ENCODE measurements around the gene SELENOT. TPM values are rescaled to one million over a fixed set of nuclear protein-coding genes. Genes with fewer than 3 reads are reported as not detected.

SELENOT gene
- total and polyA plus RNA-seq, 5 experiments from 2014 or later = 61.4 to 267 (median 142) TPM

DNA sequence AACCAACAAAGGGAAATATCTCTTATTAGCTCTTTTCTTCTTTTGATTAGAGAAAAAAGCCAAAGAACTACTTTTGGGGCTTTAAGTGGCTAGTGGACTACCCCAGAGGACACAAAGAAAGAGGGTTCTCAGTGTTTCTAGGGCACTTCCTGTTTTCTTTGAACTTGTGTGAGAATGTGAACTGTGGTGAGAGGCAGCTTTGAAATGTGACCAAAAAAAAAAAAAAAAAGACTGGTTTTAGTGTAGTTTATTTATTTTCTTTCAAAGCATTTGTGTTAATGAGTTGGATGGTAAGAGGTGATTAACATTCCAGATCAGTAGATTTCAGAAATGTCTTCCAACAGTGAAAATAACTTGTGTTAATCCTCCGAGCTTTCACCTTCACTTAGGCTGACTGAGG, 32.4 kb downstream of the SELENOT start:
- Mint-ChIP-seq H3K4me1 (peaks cover 18 to 28% (median 26%) of the 10 kb centered on the region in 4 donors), H3K4me3 (peak overlapping the region in 7 of 10 donors; percentile 8 to 64 (median 22)), H3K9me3 (no peaks in the 10 kb centered on the region), H3K27ac (peak overlapping the region; percentile 1 to 87 (median 58)), H3K36me3 (peaks cover 0 to 12% (median 0%) of the 10 kb centered on the region in 3 donors), H3K27me3 (no peaks in the 10 kb centered on the region)
- POLR2A ChIA-PET = interaction anchor here (0.6 to 1.5 kb wide), 5 partner anchors 32 to 822 kb away, joined by 3 to 6 read pairs (median 4); partner anchors contain the start of genes EIF2A, ERICH6, SELENOT and SERP1
- ATAC-seq = peak; percentile 77 to 84
- DNase-seq = peak in 4 of 10 donors; percentile 11 to 38 (median 24)

DNA sequence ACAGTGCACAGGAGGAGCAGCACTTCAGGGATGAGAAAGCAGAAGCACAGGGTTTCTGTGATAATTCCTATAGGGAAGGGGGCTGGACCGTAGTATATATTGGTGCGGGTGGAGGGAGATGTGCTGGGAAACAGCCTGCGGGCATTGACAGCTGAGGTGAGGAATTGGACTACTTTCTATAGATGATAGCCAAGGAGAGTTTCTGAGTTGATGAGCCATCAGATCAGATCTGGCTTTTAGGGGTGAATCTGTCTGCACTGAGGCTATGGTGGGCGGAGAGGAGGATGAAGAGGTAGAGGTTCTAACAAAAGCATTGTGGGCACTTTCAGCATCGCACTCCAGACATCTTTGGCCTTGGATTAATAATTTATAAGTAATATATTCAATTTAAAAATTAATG, 33.1 kb downstream of the SELENOT start:
- POLR2A ChIA-PET = no interaction called here
- peak in 1 of 2 donors; percentile 18 for ATAC-seq
- Mint-ChIP-seq H3K4me1 (peaks cover 18 to 28% (median 26%) of the 10 kb centered on the region in 4 donors), H3K27ac (peak overlapping the region in 7 of 10 donors; percentile 23 to 87 (median 70)), H3K36me3 (peaks cover 0 to 8% (median 0%) of the 10 kb centered on the region in 3 donors), H3K9me3 (no peaks in the 10 kb centered on the region), H3K4me3 (peak overlapping the region in 7 of 10 donors; percentile 2 to 64 (median 23)), H3K27me3 (no peaks in the 10 kb centered on the region)
- no peak for DNase-seq

DNA sequence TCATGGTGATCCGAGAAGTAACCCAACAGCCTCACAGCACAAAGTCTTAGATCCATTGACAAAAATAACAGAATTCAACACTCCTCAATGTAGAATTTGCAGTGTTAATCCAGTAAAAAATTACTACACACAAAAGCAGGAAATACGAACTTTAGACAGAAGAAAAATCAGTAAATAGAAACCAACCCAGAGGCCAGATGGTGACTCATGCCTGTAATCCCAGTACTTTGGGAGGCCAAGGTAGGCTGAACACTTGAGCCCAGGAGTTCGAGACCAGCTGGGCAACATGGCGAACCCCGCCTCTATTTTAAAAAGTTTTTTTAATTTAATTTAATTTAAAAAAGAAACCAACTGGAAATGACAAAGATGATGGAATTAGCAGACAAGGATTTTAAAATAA, 36.1 kb downstream of the SELENOT start:
- ATAC-seq (no peak), DNase-seq (no peak)
- Mint-ChIP-seq H3K27ac (no peak overlapping the region), H3K9me3 (no peaks in the 10 kb centered on the region), H3K4me3 (no peak overlapping the region), H3K4me1 (peaks cover 15 to 26% (median 25%) of the 10 kb centered on the region in 4 donors), H3K27me3 (peaks cover 0 to 4% (median 0%) of the 10 kb centered on the region in 5 donors), H3K36me3 (peaks cover 0 to 1% (median 0%) of the 10 kb centered on the region in 3 donors)
- POLR2A ChIA-PET = no interaction called here

DNA sequence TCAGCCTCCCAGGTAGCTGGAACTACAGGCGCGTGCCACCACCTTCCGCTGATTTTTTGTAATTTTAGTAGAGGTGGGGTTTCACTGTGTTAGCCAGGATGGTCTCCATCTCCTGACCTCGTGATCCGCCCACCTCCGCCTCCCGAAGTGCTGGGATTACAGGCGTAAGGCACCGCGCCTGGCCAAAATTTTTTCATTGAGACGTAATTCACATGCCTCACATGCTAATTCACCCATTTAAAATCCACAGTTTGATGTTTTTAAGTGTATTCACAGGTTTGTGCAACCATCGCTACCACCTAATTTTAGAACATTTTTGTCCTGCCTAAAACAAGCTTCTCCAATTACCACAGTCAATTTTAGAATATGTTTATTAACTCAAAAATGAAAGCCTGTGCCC, 37.1 kb downstream of the SELENOT start:
- DNase-seq (no peak), ATAC-seq (no peak)
- H3K4me3 Mint-ChIP-seq = no peak overlapping the region

DNA sequence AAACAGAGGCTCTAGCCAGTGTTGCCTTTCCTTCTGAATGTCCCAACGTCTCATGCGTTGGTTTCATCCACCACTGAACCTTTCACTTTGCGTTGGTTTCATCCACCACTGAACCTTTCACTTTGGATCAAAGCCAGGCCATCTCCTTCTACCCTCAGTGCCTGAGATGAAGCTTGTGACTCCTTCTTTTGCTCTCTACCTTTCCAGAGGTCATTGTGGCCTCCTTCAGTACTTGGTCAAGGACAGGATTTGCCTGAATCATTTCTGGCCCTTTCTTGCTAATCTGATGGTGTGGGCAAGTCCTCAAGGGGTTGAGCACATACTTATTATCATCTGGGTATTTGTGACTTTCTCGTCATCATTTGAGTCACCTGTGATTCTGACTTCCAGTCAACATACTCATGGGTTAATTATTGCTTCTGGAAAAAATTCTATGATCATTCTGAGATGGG, 50.0 kb downstream of the SELENOT start:
- H3K4me1 Mint-ChIP-seq = no peaks in the 10 kb centered on the region
- peaks cover 0 to 3% (median 0%) of the 10 kb centered on the region in 9 donors for H3K9me3 Mint-ChIP-seq
- ATAC-seq (no peak), DNase-seq (no peak)
- no peaks in the 10 kb centered on the region for H3K36me3 Mint-ChIP-seq
- no peak overlapping the region for H3K27ac Mint-ChIP-seq
- H3K27me3 Mint-ChIP-seq = peaks cover 0 to 6% (median 1%) of the 10 kb centered on the region in 5 donors
- POLR2A ChIA-PET = interaction anchor here (0.5 kb wide), 1 partner anchor 50 kb away, joined by 3 read pairs; no protein-coding TSS in a partner anchor
- no peak overlapping the region for H3K4me3 Mint-ChIP-seq

More for the DNA sequence above, 37.1 kb downstream of the SELENOT start:
- POLR2A ChIA-PET = no interaction called here
- H3K27ac Mint-ChIP-seq = no peak overlapping the region
- H3K4me1 Mint-ChIP-seq = peaks cover 11 to 17% (median 16%) of the 10 kb centered on the region in 4 donors
- H3K27me3 Mint-ChIP-seq = peaks cover 0 to 4% (median 0%) of the 10 kb centered on the region in 5 donors
- no peaks in the 10 kb centered on the region for H3K9me3 Mint-ChIP-seq
- peaks cover 0 to 1% (median 0%) of the 10 kb centered on the region in 3 donors for H3K36me3 Mint-ChIP-seq

DNA sequence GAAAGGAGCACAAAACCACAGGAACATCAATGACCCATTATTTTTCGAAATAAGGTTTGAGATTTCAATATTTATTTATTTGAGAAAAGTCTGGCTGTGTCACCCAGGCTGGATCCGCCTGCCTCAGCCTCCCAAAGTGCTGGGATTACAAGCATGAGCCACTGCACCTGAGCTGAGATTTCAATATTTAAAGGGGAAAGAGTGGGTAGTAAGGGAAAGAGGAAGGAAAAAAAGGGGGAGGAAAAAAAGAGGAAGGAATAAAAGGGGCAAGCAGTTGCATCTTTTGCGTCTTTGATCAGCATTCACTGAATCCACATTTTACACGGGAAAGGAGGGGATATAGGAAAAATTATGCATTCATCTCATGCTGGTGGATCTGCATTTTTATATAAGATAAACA, 53.2 kb downstream of the SELENOT start:
- Mint-ChIP-seq H3K9me3 (peaks cover 0 to 3% (median 0%) of the 10 kb centered on the region in 9 donors), H3K36me3 (no peaks in the 10 kb centered on the region), H3K27me3 (peaks cover 0 to 17% (median 3%) of the 10 kb centered on the region in 5 donors), H3K4me1 (no peaks in the 10 kb centered on the region), H3K27ac (peak overlapping the region in 1 of 10 donors; percentile 21), H3K4me3 (no peak overlapping the region)
- DNase-seq = no peak
- POLR2A ChIA-PET = no interaction called here
- ATAC-seq = no peak

DNA sequence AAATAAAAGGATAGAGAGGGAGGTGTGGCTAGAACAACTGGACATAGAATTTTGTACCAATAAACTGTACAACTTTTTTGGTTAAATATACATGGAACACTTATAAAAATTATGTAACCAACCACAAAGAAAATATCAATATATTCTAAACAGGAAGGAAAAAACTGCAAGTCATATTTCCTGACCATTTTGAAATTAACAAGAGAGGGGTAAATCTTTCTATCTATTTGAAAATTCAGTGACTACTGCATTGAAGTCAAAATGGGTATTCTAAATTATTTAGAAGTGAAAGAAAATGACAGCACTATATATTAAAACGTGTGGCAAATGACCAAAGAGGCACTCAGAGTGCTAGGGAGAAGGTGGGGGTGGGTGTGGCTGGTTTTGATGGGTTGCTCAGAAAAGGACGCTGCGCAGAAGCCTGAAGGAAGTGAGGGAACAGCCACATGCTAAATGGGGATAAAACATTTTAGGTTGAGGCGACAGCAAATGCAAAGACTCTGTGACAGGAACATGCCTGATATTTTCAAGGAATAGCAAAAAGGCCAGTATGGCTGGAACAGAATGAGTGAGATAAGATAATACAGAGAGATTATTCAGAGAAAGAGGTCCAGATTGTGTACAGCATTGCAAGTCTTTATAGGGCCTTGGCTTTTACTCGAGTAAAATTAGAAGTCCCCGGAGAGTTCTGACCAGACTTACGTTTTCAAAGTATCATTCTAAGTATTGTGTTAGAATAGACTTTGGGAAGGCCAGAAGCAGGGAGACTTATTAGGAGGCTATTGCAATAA, 59.5 kb downstream of the SELENOT start:
- Mint-ChIP-seq H3K27ac (no peak overlapping the region), H3K27me3 (peaks cover 1 to 30% (median 4%) of the 10 kb centered on the region in 5 donors), H3K36me3 (no peaks in the 10 kb centered on the region), H3K4me3 (no peak overlapping the region), H3K9me3 (no peaks in the 10 kb centered on the region), H3K4me1 (peaks cover 0 to 17% (median 6%) of the 10 kb centered on the region in 4 donors)
- no peak for ATAC-seq
- POLR2A ChIA-PET = no interaction called here
- DNase-seq = no peak

DNA sequence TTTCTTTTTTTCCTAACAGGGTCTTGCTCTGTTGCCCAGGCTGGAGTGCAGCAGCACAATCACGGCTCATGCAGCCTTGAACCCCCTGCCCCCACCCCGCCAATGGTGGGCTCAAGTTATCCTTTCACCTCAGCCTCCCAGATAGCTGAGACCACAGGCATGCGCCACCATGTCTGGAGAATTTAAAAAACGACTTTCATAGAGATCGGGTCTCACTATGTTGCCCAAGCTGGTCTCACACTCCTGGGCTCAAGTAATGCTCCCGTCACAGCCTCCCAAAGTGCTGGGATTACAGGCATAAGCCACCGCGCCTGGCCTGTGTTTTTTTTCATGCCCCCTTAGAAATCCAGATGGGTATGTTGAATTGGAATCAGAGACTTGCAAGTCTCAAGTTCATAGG, 60.3 kb downstream of the SELENOT start:
- Mint-ChIP-seq H3K4me1 (peaks cover 0 to 17% (median 6%) of the 10 kb centered on the region in 4 donors), H3K27ac (no peak overlapping the region), H3K36me3 (no peaks in the 10 kb centered on the region), H3K4me3 (no peak overlapping the region), H3K9me3 (no peaks in the 10 kb centered on the region), H3K27me3 (peaks cover 1 to 30% (median 4%) of the 10 kb centered on the region in 5 donors)
- no peak for ATAC-seq
- POLR2A ChIA-PET = no interaction called here
- DNase-seq = no peak

DNA sequence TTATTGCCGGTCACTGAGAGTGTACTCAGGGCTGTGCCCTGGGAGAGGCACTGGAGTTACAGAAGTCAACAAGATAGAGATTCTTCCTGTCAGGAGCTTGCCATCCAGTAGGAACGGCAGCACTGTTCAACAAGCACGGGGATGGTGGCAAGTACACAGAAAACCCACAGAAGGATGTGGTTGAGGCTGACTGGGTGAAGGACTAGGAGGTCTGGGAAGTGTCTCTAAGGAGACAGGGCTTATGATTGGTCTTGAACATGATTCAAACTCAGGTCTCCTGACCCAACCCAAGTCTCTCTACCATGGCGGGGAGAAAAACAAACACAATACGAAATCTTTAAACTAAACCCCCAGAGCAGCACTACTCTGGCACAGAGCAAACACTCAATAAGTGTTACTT, 63.0 kb downstream of the SELENOT start:
- DNase-seq (no peak), ATAC-seq (no peak)
- Mint-ChIP-seq H3K4me1 (peaks cover 0 to 17% (median 6%) of the 10 kb centered on the region in 4 donors), H3K36me3 (no peaks in the 10 kb centered on the region), H3K9me3 (no peaks in the 10 kb centered on the region), H3K27ac (no peak overlapping the region), H3K4me3 (no peak overlapping the region), H3K27me3 (peaks cover 1 to 14% (median 3%) of the 10 kb centered on the region in 5 donors)
- POLR2A ChIA-PET = no interaction called here

DNA sequence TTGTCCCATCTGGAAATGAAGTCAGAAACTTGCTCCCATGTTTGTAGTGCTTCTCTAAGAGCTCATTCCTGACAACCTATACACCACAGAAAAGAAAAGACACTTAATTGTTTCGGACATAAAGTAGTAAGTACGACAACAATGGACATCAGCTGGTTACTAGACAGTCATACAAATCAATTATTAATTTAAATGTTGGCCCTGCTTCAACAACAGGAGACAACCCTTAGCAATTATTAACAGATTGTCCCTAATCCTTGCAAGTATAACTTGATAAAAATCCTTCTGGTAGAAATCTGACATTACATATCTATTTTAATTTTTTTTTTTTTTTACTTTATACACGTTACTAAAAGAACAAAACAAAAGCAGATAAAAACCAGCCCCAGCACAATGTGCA, 70.8 kb downstream of the SELENOT start:
- no peak overlapping the region for H3K27ac Mint-ChIP-seq
- ATAC-seq = no peak
- H3K9me3 Mint-ChIP-seq = peaks cover 0 to 22% (median 13%) of the 10 kb centered on the region in 9 donors
- peaks cover 0 to 8% (median 2%) of the 10 kb centered on the region in 5 donors for H3K27me3 Mint-ChIP-seq
- no peak for DNase-seq
- H3K4me1 Mint-ChIP-seq = no peaks in the 10 kb centered on the region
- POLR2A ChIA-PET = no interaction called here
- H3K4me3 Mint-ChIP-seq = no peak overlapping the region
- peaks cover 0 to 12% (median 10%) of the 10 kb centered on the region in 3 donors for H3K36me3 Mint-ChIP-seq

DNA sequence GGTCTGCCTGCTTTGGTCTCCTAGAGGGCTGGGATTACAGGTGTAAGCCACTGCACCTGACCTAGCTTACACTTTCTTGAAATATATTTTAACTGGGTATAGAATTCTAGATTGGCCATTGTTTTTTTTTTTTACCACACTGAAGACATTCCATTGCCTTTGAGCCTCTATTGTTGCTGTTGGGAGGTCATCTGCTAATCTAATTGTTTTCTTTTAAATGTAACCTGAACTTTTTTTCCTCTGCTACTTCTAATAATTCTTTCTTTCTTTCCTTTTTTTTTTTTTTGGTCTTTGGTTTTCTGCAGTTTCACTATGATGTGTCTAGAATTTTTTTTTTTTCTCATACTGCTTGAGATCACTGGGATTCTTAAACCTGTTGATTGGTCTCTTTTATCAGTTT, 72.5 kb downstream of the SELENOT start:
- ATAC-seq (no peak), DNase-seq (no peak)
- H3K27me3 Mint-ChIP-seq = peaks cover 0 to 8% (median 2%) of the 10 kb centered on the region in 5 donors
- peaks cover 0 to 4% (median 0%) of the 10 kb centered on the region in 4 donors for H3K4me1 Mint-ChIP-seq
- H3K36me3 Mint-ChIP-seq = peaks cover 0 to 12% (median 12%) of the 10 kb centered on the region in 3 donors
- H3K27ac Mint-ChIP-seq = no peak overlapping the region
- H3K9me3 Mint-ChIP-seq = peaks cover 0 to 22% (median 13%) of the 10 kb centered on the region in 9 donors
- H3K4me3 Mint-ChIP-seq = no peak overlapping the region
- POLR2A ChIA-PET = no interaction called here
